Measurements from ENCODE around the gene LRRC41. TPM values are rescaled to one million over a fixed set of nuclear protein-coding genes. Genes with fewer than 3 reads are reported as not detected.

Gene LRRC41
- total RNA-seq, 2 experiments from 2014 or later: 32.6 to 33.9 TPM

DNA sequence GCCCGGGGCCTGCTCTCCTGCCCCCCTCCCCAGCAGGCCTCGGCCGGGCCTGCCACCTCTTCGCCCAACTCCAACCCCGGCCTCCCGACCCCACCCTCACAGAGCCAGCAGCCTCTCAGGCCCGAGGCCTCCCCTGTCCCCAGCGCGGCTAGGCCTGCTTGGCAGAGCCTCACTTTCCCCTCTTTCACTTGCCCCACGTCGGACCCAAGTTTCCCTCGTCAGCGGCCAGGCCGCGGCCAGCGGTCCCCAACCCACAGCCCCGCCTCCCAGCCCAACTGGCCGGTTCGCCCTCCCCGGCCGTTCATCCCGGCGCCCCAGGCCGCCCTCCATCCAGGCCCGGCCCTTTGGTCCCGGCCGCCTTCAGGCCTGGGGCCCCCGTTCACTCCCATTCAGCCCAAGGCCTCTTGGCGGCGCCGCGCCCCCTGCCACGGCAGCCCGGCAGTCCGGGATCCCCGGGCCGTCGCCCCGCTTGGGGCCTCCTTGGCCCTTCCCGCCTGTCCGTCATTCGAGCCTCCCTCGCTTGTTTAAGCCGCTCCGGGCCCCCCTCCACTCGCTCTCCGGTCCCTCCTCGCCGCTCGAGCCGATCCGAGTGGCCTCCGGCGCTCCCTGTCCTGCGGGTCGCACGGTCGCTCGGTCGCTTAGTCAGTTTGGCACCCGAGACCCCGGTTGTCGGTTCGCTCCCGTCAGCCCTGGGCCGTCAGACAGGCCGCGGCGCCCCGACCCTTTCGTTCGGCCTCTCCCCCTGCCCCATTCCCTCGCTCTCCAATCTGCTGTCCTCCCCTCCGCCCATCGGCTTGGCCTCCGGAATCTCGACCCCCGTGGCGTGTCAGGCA lies 1.4 kb downstream of the LRRC41 start:
- Mint-ChIP-seq H3K9me3 (ENCODE audit: insufficient read depth) (no peaks in the 10 kb centered on the region), H3K36me3 (ENCODE audit: low read depth) (peaks cover 23% of the 10 kb centered on the region), H3K27me3 (ENCODE audit: low read depth) (no peaks in the 10 kb centered on the region), H3K4me1 (ENCODE audit: low read depth) (peaks cover 37% of the 10 kb centered on the region), H3K27ac (peak overlapping the region; percentile 99), H3K4me3 (peak overlapping the region; percentile 94)
- peak; percentile 43 for ATAC-seq
- peak; percentile 55 for DNase-seq
- ChIA-PET POLR2A (interaction anchor here (0.9 to 2.5 kb wide), 3 partner anchors 11 to 55 kb away, joined by 3 to 30 read pairs (median 21); partner anchors contain the start of genes NSUN4 and RAD54L), CTCF (interaction anchor here (1.7 to 2.1 kb wide), 2 partner anchors 46 to 48 kb away, joined by 5 to 9 read pairs; no protein-coding TSS in a partner anchor)

DNA sequence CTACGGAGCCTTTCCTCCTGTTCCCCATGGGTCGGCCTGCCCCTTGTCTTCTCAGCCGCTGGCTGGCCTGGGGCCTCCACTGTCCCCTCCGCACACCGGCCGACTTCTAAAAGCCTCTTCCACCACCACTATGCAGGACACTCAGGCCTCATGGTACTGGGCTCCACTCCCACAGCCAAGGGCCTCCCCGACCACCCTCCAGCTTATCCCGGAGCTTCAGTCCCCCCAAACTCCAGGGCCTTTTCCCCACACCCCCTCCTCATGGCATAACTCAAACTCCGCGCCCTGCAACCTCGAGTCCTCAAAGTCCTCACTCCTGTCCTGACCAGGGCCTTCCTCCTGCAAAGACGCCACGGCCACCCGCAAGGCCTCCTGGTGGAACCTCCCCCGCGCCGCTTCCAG lies 2.0 kb downstream of the LRRC41 start:
- H3K4me3 Mint-ChIP-seq: peak overlapping the region; percentile 94
- ChIA-PET POLR2A (interaction anchor here (0.9 kb wide), 1 partner anchor 11 kb away, joined by 3 read pairs; no protein-coding TSS in a partner anchor), CTCF (interaction anchor here (1.7 kb wide), 1 partner anchor 46 kb away, joined by 9 read pairs; no protein-coding TSS in a partner anchor)
- H3K36me3 Mint-ChIP-seq (ENCODE audit: low read depth): peaks cover 29% of the 10 kb centered on the region
- no peaks in the 10 kb centered on the region for H3K9me3 Mint-ChIP-seq (ENCODE audit: insufficient read depth)
- no peak for DNase-seq
- ATAC-seq: no peak
- H3K27me3 Mint-ChIP-seq (ENCODE audit: low read depth): no peaks in the 10 kb centered on the region
- peaks cover 32% of the 10 kb centered on the region for H3K4me1 Mint-ChIP-seq (ENCODE audit: low read depth)
- peak overlapping the region; percentile 99 for H3K27ac Mint-ChIP-seq

DNA sequence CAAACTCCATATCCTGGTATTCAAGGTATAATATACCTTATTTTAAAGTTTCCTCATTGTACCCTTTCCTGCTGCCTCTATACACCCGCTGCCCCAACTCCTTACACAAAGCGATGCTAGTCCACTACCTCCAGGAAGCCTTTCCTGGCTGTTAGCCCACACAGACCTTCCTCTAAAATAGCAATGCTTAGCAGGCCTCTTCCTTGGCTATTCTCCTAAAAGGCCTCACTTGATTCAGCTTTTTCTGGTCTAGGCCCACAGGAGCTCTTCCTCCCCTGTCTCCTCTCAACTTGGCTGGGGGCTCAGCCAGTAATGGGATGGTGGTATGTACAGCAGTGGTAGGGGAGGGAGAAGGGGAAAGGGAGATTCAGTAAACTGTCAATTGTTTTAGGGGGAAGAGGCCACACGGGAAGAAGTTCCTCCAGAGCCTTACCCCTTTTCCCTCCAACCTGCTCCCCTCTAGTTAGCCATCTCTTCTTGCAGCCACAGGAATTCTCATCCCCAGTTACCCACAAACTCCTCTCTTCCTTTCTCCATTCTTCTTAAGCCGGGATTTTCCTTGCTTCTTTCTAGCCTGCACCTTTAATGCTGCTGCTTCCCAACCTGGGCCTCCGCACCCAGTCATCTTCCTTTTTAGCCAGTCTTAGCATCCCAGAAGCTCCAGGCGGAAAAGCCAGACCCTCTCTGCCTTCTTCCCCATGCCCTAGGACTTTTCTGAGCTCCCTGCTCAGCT lies 2.6 kb downstream of the LRRC41 start:
- DNase-seq: no peak

DNA sequence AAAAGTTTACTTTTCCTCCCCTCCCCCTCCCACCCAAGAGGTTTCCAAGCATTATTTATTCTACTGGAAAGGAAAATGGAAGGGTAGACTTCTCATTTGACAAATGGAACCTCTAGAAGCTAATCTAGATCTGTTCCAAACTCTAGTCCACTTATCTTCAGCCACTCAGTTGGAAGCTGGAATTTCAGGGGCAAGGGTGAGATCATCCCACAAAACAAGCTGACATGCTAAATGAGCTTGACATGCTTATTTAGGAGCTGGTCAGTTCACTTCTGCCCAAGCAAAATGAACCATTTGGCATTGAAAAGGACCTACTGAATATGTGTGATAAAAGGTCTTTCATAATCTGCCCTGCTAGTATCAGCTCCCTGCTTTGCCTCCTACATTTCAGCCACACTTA lies 5.0 kb downstream of the LRRC41 start:
- Mint-ChIP-seq H3K9me3 (ENCODE audit: insufficient read depth) (no peaks in the 10 kb centered on the region), H3K27ac (no peak overlapping the region), H3K4me3 (no peak overlapping the region), H3K27me3 (ENCODE audit: low read depth) (no peaks in the 10 kb centered on the region), H3K36me3 (ENCODE audit: low read depth) (peaks cover 26% of the 10 kb centered on the region), H3K4me1 (ENCODE audit: low read depth) (peaks cover 14% of the 10 kb centered on the region)
- DNase-seq: no peak
- POLR2A ChIA-PET: no interaction called here
- ATAC-seq: no peak
- CTCF ChIA-PET: interaction anchor here (1.6 kb wide), 2 partner anchors 9 to 42 kb away, joined by 3 to 4 read pairs; no protein-coding TSS in a partner anchor

More for the DNA sequence above, 2.6 kb downstream of the LRRC41 start:
- POLR2A ChIA-PET: interaction anchor here (0.9 to 1.2 kb wide), 2 partner anchors 10 to 39 kb away, joined by 3 read pairs; no protein-coding TSS in a partner anchor
- no peak for ATAC-seq
- no peaks in the 10 kb centered on the region for H3K27me3 Mint-ChIP-seq (ENCODE audit: low read depth)
- H3K36me3 Mint-ChIP-seq (ENCODE audit: low read depth): peaks cover 31% of the 10 kb centered on the region
- peak overlapping the region; percentile 94 for H3K4me3 Mint-ChIP-seq
- H3K4me1 Mint-ChIP-seq (ENCODE audit: low read depth): peaks cover 26% of the 10 kb centered on the region
- CTCF ChIA-PET: interaction anchor here (1.5 to 1.7 kb wide), 2 partner anchors 40 to 47 kb away, joined by 4 to 9 read pairs; partner anchors contain the start of gene NSUN4
- no peaks in the 10 kb centered on the region for H3K9me3 Mint-ChIP-seq (ENCODE audit: insufficient read depth)
- peak overlapping the region; percentile 99 for H3K27ac Mint-ChIP-seq

DNA sequence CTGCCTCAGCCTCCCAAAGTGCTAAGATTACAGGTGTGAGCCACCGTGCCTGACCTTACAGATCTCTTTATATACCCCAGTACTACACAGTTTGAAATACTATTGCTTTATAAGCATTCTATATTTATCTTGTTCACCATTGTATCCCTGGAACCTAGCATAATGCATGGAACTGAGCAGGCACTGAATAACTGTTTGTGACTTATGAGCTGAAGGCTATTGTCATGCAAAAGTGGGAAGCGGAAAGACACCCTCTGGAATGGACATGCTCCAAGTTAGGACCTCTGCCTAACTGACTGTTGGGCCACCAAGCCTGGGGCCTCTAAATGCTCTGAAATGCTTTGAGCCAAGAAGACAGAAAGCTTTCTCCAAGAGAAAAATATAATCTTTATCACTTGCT lies 8.1 kb downstream of the LRRC41 start:
- H3K4me3 Mint-ChIP-seq: no peak overlapping the region
- ChIA-PET POLR2A (interaction anchor here (1.2 to 2.4 kb wide), 3 partner anchors 8 to 14 kb away, joined by 3 to 9 read pairs (median 7); partner anchors contain the start of genes LRRC41 and UQCRH), CTCF (interaction anchor here (1.1 to 1.9 kb wide), 2 partner anchors 52 to 72 kb away, joined by 3 to 4 read pairs; no protein-coding TSS in a partner anchor)
- DNase-seq (no peak), ATAC-seq (no peak)
- H3K4me1 Mint-ChIP-seq (ENCODE audit: low read depth): peaks cover under 1% of the 10 kb centered on the region
- H3K27ac Mint-ChIP-seq: no peak overlapping the region
- H3K27me3 Mint-ChIP-seq (ENCODE audit: low read depth): no peaks in the 10 kb centered on the region
- H3K36me3 Mint-ChIP-seq (ENCODE audit: low read depth): peaks cover 31% of the 10 kb centered on the region
- H3K9me3 Mint-ChIP-seq (ENCODE audit: insufficient read depth): no peaks in the 10 kb centered on the region

DNA sequence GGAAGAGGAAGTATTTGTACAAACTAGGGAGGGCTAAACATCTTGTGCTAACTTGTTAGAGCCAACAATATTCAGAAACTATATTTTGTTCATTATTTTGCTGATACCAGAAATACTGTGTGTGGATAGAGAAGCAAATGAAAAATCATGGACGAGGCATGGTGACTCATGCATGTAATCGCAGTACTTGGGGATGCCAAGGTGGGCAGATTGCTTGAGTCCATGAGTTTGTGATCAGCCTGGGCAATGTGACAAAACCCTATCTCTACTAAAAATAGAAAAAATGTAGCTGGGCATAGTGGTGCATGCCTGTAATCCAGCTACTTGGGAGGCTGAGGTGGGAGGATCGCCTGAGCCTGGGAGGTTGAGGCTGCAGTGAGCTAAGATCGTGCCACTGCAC lies 13.4 kb downstream of the LRRC41 start:
- ATAC-seq: no peak
- Mint-ChIP-seq H3K4me1 (ENCODE audit: low read depth) (peaks cover 25% of the 10 kb centered on the region), H3K27me3 (ENCODE audit: low read depth) (no peaks in the 10 kb centered on the region), H3K36me3 (ENCODE audit: low read depth) (peaks cover 30% of the 10 kb centered on the region), H3K4me3 (no peak overlapping the region), H3K9me3 (ENCODE audit: insufficient read depth) (no peaks in the 10 kb centered on the region), H3K27ac (peak overlapping the region; percentile 61)
- CTCF ChIA-PET: no interaction called here
- POLR2A ChIA-PET: interaction anchor here (0.6 kb wide), 1 partner anchor 25 kb away, joined by 3 read pairs; no protein-coding TSS in a partner anchor
- DNase-seq: no peak

DNA sequence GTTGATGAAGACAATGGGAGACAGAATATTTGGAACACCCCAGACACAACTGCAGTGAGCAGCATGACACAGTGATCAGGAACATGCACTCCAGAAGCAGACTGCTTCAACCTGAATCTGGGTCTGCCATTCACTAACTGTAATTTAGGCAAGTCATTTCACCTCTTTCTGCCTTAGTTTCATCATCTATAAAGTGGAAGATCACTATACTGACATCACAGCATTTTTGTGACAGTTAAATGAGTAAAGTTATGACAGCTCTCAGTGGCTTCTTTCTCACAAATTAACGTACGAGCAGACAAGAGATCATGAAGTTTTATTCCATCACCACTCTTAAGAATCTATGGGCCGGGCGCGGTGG lies 14.3 kb downstream of the LRRC41 start:
- peaks cover 38% of the 10 kb centered on the region for H3K36me3 Mint-ChIP-seq (ENCODE audit: low read depth)
- POLR2A ChIA-PET: interaction anchor here (1.0 kb wide), 1 partner anchor 14 kb away, joined by 3 read pairs; the partner anchor contains the start of genes LRRC41 and UQCRH

DNA sequence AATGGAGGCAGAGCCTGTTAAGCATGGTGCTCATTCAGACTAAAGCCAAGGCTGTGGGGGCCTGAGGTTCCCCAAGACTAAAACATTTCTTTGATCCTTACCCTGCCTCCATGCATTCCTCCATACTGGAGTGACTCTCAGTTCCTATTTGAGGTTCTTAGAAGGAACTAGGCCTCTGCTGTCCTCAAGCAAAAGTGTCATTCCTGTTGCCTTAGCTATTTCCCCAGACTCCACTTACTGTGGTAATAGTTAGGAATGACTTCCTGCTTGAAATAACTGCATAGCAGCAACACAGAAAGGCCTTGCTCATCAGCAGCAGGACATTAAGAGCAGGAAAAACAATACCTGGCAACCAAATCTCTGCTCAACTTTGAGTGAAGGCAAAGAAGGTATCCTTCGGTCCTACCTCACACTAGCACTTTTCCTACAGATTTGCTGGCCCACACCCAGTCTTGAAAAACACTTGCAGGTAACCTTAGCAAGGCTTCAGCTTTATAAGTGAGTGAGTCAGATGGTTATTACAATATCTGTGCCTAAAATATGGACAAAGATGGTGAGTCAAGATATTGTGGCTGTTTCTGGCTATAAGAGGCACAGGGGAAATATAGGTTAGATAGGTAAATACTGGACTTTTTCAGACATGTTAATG lies 14.8 kb downstream of the LRRC41 start:
- Mint-ChIP-seq H3K27me3 (ENCODE audit: low read depth) (no peaks in the 10 kb centered on the region), H3K4me1 (ENCODE audit: low read depth) (peaks cover 30% of the 10 kb centered on the region), H3K4me3 (no peak overlapping the region), H3K9me3 (ENCODE audit: insufficient read depth) (no peaks in the 10 kb centered on the region), H3K27ac (peak overlapping the region; percentile 1), H3K36me3 (ENCODE audit: low read depth) (peaks cover 40% of the 10 kb centered on the region)
- CTCF ChIA-PET: interaction anchor here (1.0 kb wide), 1 partner anchor 11 kb away, joined by 3 read pairs; no protein-coding TSS in a partner anchor
- no peak for DNase-seq
- POLR2A ChIA-PET: interaction anchor here (1.0 kb wide), 1 partner anchor 14 kb away, joined by 3 read pairs; the partner anchor contains the start of genes LRRC41 and UQCRH
- no peak for ATAC-seq

More for the DNA sequence above, 14.3 kb downstream of the LRRC41 start:
- Mint-ChIP-seq H3K9me3 (ENCODE audit: insufficient read depth) (no peaks in the 10 kb centered on the region), H3K4me3 (no peak overlapping the region), H3K27me3 (ENCODE audit: low read depth) (no peaks in the 10 kb centered on the region), H3K4me1 (ENCODE audit: low read depth) (peaks cover 30% of the 10 kb centered on the region), H3K27ac (no peak overlapping the region)
- no peak for ATAC-seq
- CTCF ChIA-PET: interaction anchor here (1.0 kb wide), 1 partner anchor 11 kb away, joined by 3 read pairs; no protein-coding TSS in a partner anchor
- DNase-seq: no peak

DNA sequence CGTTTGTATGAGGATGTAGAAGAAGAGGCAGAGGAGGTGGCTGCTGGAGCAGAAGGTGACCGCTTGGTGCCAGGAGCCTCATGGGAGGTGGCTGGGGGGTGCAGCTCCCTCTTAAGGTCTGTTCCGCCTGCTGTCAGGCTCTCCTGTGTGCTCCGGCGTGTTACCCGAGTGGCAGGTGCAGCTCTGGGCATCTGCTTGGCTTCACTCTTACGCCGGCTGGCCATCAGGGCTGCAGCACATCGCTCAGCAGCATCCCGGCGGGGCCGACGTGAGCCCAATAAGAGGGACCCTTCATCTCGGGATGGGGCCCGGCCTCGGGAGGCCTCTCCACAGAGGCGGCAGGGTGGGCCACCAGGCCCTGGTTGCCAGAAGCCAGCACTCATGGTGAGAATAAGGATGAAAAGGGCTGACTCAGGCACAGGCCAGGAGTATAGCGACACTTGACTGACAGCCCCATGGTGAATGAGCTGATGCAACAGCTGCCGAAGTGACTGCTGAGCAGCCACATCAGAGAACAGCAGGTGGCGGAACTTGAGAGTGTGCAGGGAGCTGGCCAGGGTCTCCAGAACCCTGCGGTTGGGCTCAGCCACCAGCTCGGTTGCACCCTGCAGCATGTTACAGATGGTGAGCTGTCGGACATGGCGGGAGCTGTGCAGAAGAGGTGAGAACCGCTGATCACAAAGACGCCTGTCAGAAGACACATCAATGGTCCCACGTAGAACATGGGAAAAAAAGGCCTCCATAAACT lies 17.5 kb downstream of the LRRC41 start:
- Mint-ChIP-seq H3K27ac (peak overlapping the region; percentile 79), H3K9me3 (ENCODE audit: insufficient read depth) (no peaks in the 10 kb centered on the region), H3K36me3 (ENCODE audit: low read depth) (peaks cover 55% of the 10 kb centered on the region), H3K4me1 (ENCODE audit: low read depth) (peaks cover 32% of the 10 kb centered on the region), H3K27me3 (ENCODE audit: low read depth) (no peaks in the 10 kb centered on the region), H3K4me3 (no peak overlapping the region)
- peak; percentile 82 for ATAC-seq
- POLR2A ChIA-PET: interaction anchor here (0.8 to 2.4 kb wide), 5 partner anchors 9 to 18 kb away, joined by 3 to 19 read pairs (median 9); partner anchors contain the start of genes LRRC41 and UQCRH
- CTCF ChIA-PET: interaction anchor here (0.6 to 2.1 kb wide), 5 partner anchors 8 to 62 kb away, joined by 3 to 11 read pairs (median 6); partner anchors contain the start of gene NSUN4
- peak; percentile 66 for DNase-seq

All from activated CD8-positive, alpha-beta T cell treated with anti-CD3 and anti-CD28 coated beads, Interleukin-2, amount 10 ng/mL, durations not matched to agents 7 days and 5 days (primary cell).